Upper lobe of left lung (tissue), 6 donors: ENCODE measurements around the gene GNRH2. TPM values are rescaled to one million over a fixed set of nuclear protein-coding genes. Genes with fewer than 3 reads are reported as not detected.
A peak's percentile ranks its signal among the peaks of the same experiment; 100 is the strongest.

Experiments used
- ATAC-seq, 2 donors: fragments of 200-7000 bp; cut with Tn5 transposase; one replicate each; pipeline ENCODE4 v1.9.1; 2022; ENCODE audit warnings: mild to moderate bottlenecking in 2 of 2, moderate library complexity in 2 of 2; ENCODE audit not compliant: low FRiP score in 2 of 2
- DNase-seq, 2 donors: peaks; one replicate each; pipeline ENCODE4 v3.0.0-alpha.2; 2019 to 2020
- H3K27ac ChIP-seq, 4 donors: fragments of 200-600 bp; sonication (generic); one replicate each; pipeline ENCODE4 v1.5.1; 2016 to 2019
- H3K27me3 ChIP-seq, 4 donors: fragments of 200-600 bp; sonication (generic); one replicate each; pipeline ENCODE4 v1.5.1; 2017 to 2019
- H3K36me3 ChIP-seq, 4 donors: fragments of 200-600 bp; sonication (generic); one replicate each; pipeline ENCODE4 v1.5.1; 2016 to 2019
- H3K4me1 ChIP-seq, 4 donors: fragments of 200-600 bp; sonication (generic); one replicate each; pipeline ENCODE4 v1.5.1; 2018 to 2019
- H3K4me3 ChIP-seq, 4 donors: fragments of 200-600 bp; sonication (generic); one replicate each; pipeline ENCODE4 v1.5.1; 2017 to 2019; ENCODE audit warnings: mild to moderate bottlenecking in 2 of 4, moderate library complexity in 1 of 4
- H3K9me3 ChIP-seq, 4 donors: fragments of 200-600 bp; sonication (generic); one replicate each; pipeline ENCODE4 v1.5.1; 2018 to 2019
- EP300 ChIP-seq, 4 donors: sonication (generic); formaldehyde crosslinking; IDR thresholded peaks; one replicate each; pipeline ENCODE4 v1.5.1; 2017; ENCODE audit warnings: antibody characterized with exemption in 4 of 4, control low read depth in 2 of 4
- POLR2A ChIP-seq, 4 donors: fragments of 450-650 bp; IDR thresholded peaks; one replicate each; pipeline ENCODE4 v1.5.1; 2016 to 2017; ENCODE audit warnings: antibody characterized with exemption in 4 of 4, mild to moderate bottlenecking in 2 of 4
- POLR2AphosphoS5 ChIP-seq, 2 donors: sonication (generic); formaldehyde crosslinking; IDR thresholded peaks; one replicate each; pipeline ENCODE4 v1.5.1; 2017; ENCODE audit warnings: antibody characterized with exemption in 2 of 2
- WGBS, 2 donors: methylation state at CpG; one replicate each; pipeline ENCODE4 v1.1.5; 2017 to 2018; 5-methylcytosine and 5-hydroxymethylcytosine counted together
- total RNA-seq, 6 donors: library from RNA; depleted of rRNA in 4 of 6; stranded (reverse); fragments of >200 nt in 4 of 6; gene quantifications; one replicate each; pipeline versions ENCODE4 v1.1.0 to v1.2.1, GENCODE V29; 2016 to 2021
- TF ChIP-seq, protein P1 (sequence below), 6 experiments: fragments of 450-650 bp in 4 of 6; fragments of 200-600 bp in 2 of 6; sonication (generic) in 2 of 6; IDR thresholded peaks; one replicate each; pipeline ENCODE4 v1.5.1; 2016 to 2019; ENCODE audit warnings: antibody characterized with exemption in 6 of 6
- donor health status: DM: no; HTN: no; CAD: no; lungs with moderate emphysema.
- donor health status: DM: no; HTN: yes; CAD: no; lungs with severe emphysema.

GNRH2 gene
- total RNA-seq, 6 donors from 2014 or later = 1.1 TPM; not detected in 5

GRCh38 chr20:3080939-3081388 is 37.5 kb downstream of the GNRH2 start:
- TF ChIP-seq EP300 (IDR thresholded peaks at IDR 0.05) (no peak), POLR2AphosphoS5 (IDR thresholded peaks at IDR 0.05) (no peak), POLR2A (IDR thresholded peaks at IDR 0.05) (no peak)
- TF ChIP-seq, protein P1, sequence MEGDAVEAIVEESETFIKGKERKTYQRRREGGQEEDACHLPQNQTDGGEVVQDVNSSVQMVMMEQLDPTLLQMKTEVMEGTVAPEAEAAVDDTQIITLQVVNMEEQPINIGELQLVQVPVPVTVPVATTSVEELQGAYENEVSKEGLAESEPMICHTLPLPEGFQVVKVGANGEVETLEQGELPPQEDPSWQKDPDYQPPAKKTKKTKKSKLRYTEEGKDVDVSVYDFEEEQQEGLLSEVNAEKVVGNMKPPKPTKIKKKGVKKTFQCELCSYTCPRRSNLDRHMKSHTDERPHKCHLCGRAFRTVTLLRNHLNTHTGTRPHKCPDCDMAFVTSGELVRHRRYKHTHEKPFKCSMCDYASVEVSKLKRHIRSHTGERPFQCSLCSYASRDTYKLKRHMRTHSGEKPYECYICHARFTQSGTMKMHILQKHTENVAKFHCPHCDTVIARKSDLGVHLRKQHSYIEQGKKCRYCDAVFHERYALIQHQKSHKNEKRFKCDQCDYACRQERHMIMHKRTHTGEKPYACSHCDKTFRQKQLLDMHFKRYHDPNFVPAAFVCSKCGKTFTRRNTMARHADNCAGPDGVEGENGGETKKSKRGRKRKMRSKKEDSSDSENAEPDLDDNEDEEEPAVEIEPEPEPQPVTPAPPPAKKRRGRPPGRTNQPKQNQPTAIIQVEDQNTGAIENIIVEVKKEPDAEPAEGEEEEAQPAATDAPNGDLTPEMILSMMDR (IDR thresholded peaks at IDR 0.05) = no peak
- Histone ChIP-seq H3K4me1 (peaks cover 9 to 23% (median 15%) of the 10 kb centered on the region in 4 donors), H3K27me3 (peaks cover 0 to 32% (median 17%) of the 10 kb centered on the region in 4 donors), H3K36me3 (no peaks in the 10 kb centered on the region), H3K27ac (no peak overlapping the region), H3K4me3 (no peak overlapping the region), H3K9me3 (no peaks in the 10 kb centered on the region)
- WGBS, 2 donors = 42 to 54% methylated on average over 4 to 6 of the region's 6 CpGs
- ATAC-seq (peak in 1 of 2 donors; percentile 77), DNase-seq (peak; percentile 39 to 43)

- no peak for ATAC-seq
- peaks cover 0 to 32% (median 17%) of the 10 kb centered on the region in 4 donors for H3K27me3 ChIP-seq
- TF ChIP-seq EP300 (IDR thresholded peaks at IDR 0.05) (no peak), POLR2AphosphoS5 (IDR thresholded peaks at IDR 0.05) (no peak), POLR2A (IDR thresholded peaks at IDR 0.05) (no peak)
- TF ChIP-seq, protein P1 (IDR thresholded peaks at IDR 0.05) = no peak
Observed at GRCh38 chr20:3081641-3082040, 38.2 kb downstream of the GNRH2 start.

DNA sequence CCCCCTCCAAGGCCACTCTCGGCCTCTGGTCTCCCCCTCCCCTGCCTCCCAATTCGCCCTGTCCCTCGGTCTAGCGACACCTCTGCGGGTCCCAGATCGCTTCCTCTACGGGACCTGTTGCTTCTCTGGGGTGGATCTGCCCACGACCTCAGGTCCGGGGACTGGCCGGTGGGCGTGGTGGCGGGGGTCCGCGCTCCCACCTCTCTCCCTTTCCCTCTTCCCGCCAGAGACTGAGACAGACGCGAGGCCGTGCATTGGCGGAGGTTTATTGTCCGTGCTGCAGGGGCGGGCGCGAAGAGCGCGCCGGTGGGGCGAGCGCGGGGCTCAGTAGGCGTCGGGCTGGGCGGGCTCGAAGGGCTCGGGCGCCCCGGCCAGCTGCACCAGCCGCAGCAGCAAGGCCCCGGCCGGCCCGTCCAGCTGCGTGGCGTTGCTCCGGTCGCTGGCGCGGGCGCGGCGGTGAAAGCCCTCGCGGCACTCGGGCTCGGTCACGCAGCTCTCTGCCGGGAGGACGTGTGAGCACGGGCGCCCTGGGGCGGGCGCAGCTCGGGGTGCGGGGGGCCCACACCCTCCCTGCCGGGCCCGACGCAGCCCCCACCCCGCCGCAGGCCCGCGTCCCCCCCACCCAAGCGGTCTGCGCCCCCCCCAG is 39.0 kb downstream of the GNRH2 start:
- WGBS, 2 donors = 9 to 21% methylated on average over 7 to 31 of the region's 71 CpGs
- DNase-seq (peak in 1 of 2 donors; percentile 87), ATAC-seq (peak in 1 of 2 donors; percentile 53)
- no peak for TF ChIP-seq EP300 (IDR thresholded peaks at IDR 0.05)
- no peak overlapping the region for H3K27ac ChIP-seq
- H3K9me3 ChIP-seq = no peaks in the 10 kb centered on the region
- H3K36me3 ChIP-seq = no peaks in the 10 kb centered on the region
- H3K4me1 ChIP-seq = peaks cover 9 to 17% (median 13%) of the 10 kb centered on the region in 4 donors
- H3K27me3 ChIP-seq = peaks cover 0 to 32% (median 17%) of the 10 kb centered on the region in 4 donors
- H3K4me3 ChIP-seq = peak overlapping the region in 3 of 4 donors; percentile 30 to 42 (median 40)

More at GRCh38 chr20:3081641-3082040, 38.2 kb downstream of the GNRH2 start:
- no peak overlapping the region for H3K27ac ChIP-seq
- peaks cover 9 to 23% (median 15%) of the 10 kb centered on the region in 4 donors for H3K4me1 ChIP-seq
- no peaks in the 10 kb centered on the region for H3K9me3 ChIP-seq
- 83 to 90% methylated on average over 10 to 11 of the region's 11 CpGs for WGBS, 2 donors
- no peaks in the 10 kb centered on the region for H3K36me3 ChIP-seq
- no peak overlapping the region for H3K4me3 ChIP-seq
- DNase-seq = no peak

GRCh38 chr20:3082955-3083952 is 39.8 kb downstream of the GNRH2 start:
- ATAC-seq (no peak), DNase-seq (peak in 1 of 2 donors; percentile 86)
- H3K4me3 ChIP-seq = peak overlapping the region in 3 of 4 donors; percentile 30 to 42 (median 40)
- no peaks in the 10 kb centered on the region for H3K36me3 ChIP-seq
- H3K4me1 ChIP-seq = peaks cover 9 to 17% (median 13%) of the 10 kb centered on the region in 4 donors
- TF ChIP-seq, protein P1 (IDR thresholded peaks at IDR 0.05) = no peak
- TF ChIP-seq POLR2A (IDR thresholded peaks at IDR 0.05) = no peak
- TF ChIP-seq EP300 (IDR thresholded peaks at IDR 0.05) = no peak
- TF ChIP-seq POLR2AphosphoS5 (IDR thresholded peaks at IDR 0.05) = no peak
- WGBS, 2 donors = 19 to 23% methylated on average over 29 to 33 of the region's 76 CpGs
- H3K27me3 ChIP-seq = peaks cover 0 to 32% (median 17%) of the 10 kb centered on the region in 4 donors
- no peaks in the 10 kb centered on the region for H3K9me3 ChIP-seq
- no peak overlapping the region for H3K27ac ChIP-seq
